Karpas-422 (cell line): Measurements from ENCODE around the gene TMEM35B. TPM values are rescaled to one million over a fixed set of nuclear protein-coding genes. Genes with fewer than 3 reads are reported as not detected.
A peak's percentile ranks its signal among the peaks of the same experiment; 100 is the strongest.
"Not testable (repeated sequence)": the region's sequence is repeated elsewhere in the genome, so short reads cannot be mapped to it uniquely, and the experiment has no call there.

ENCODE experiments used
- DNase-seq: peaks from one replicate; pipeline ENCODE4 v3.0.0-alpha.2; 2015
- H2AFZ ChIP-seq: fragments of 200-600 bp; sonication (generic); 2 replicates; pipeline ENCODE4 v1.6.1; 2014; ENCODE audit warnings: antibody characterized with exemption, low read length, mixed read lengths
- H3K27ac ChIP-seq: fragments of 200-600 bp; sonication (generic); 2 replicates; pipeline ENCODE4 v1.5.1; 2014; ENCODE audit warnings: mild to moderate bottlenecking, low read length, moderate library complexity
- H3K27me3 ChIP-seq: fragments of 200-600 bp; sonication (generic); 2 replicates; pipeline ENCODE4 v1.6.1; 2014; ENCODE audit warnings: low read length, mixed read lengths
- H3K36me3 ChIP-seq: fragments of 200-600 bp; sonication (generic); 2 replicates; pipeline ENCODE4 v1.6.1; 2014; ENCODE audit warnings: low read length, mixed read lengths; ENCODE audit not compliant: insufficient read depth
- H3K4me1 ChIP-seq: fragments of 200-600 bp; sonication (generic); 2 replicates; pipeline ENCODE4 v1.6.1; 2014; ENCODE audit warnings: mild to moderate bottlenecking, low read length, mixed read lengths
- H3K4me2 ChIP-seq: fragments of 200-600 bp; sonication (generic); 2 replicates; pipeline ENCODE4 v1.6.1; 2014; ENCODE audit warnings: low read length, low read depth, mild to moderate bottlenecking; ENCODE audit not compliant: poor library complexity, severe bottlenecking
- H3K4me3 ChIP-seq: fragments of 200-600 bp; sonication (generic); 2 replicates; pipeline ENCODE4 v1.5.1; 2014; ENCODE audit warnings: mild to moderate bottlenecking, antibody characterized with exemption, low read length, mixed read lengths
- H3K79me2 ChIP-seq: fragments of 200-600 bp; sonication (generic); 2 replicates; pipeline ENCODE4 v1.6.1; 2014; ENCODE audit warnings: mild to moderate bottlenecking, low read length, mixed read lengths
- H3K9ac ChIP-seq: fragments of 200-600 bp; sonication (generic); 2 replicates; pipeline ENCODE4 v1.6.0; 2014; ENCODE audit warnings: low read length
- H3K9me2 ChIP-seq: fragments of 200-600 bp; sonication (generic), shearing (Covaris generic); replicated peaks from 2 replicates; pipeline ENCODE4 v1.6.0; 2014; ENCODE audit warnings: mild to moderate bottlenecking, low read length, moderate library complexity; ENCODE audit not compliant: insufficient read depth
- H3K9me3 ChIP-seq: fragments of 300-700, 200-600 bp; sonication (generic); 2 replicates; pipeline ENCODE4 v1.6.1; 2014; ENCODE audit warnings: low read length, mixed read lengths
- H4K20me1 ChIP-seq: fragments of 200-600 bp; sonication (generic); 2 replicates; pipeline ENCODE4 v1.6.1; 2014; ENCODE audit warnings: mild to moderate bottlenecking, antibody characterized with exemption, low read length, low read depth; ENCODE audit not compliant: insufficient read depth
- small RNA-seq: library from RNA; depleted of rRNA; stranded (forward); fragments of <200 nt; gene quantifications from one replicate; pipeline ENCODE3, GENCODE V24; 2014
- total RNA-seq: library from RNA; depleted of rRNA; stranded (reverse); fragments of >200 nt; shearing (Covaris generic); gene quantifications from 2 replicates; pipeline ENCODE4 v1.2.3, GENCODE V29; 2014; ENCODE audit warnings: low replicate concordance; rRNA removed

TMEM35B gene
- total RNA-seq, 1 experiment from 2014 or later = 66.5 TPM

- H3K27ac ChIP-seq, H3K9me3 ChIP-seq, H2AFZ ChIP-seq, H3K4me3 ChIP-seq, H4K20me1 ChIP-seq, H3K9me2 ChIP-seq, H3K4me1 ChIP-seq, DNase-seq, H3K79me2 ChIP-seq, H3K27me3 ChIP-seq, H3K4me2 ChIP-seq, H3K9ac ChIP-seq, H3K36me3 ChIP-seq: not testable (repeated sequence)
Measured at GRCh38 chr1:34948739-34949138, 36.4 kb downstream of the TMEM35B start.

- not testable (repeated sequence) for H3K36me3 ChIP-seq, DNase-seq, H3K9ac ChIP-seq, H2AFZ ChIP-seq, H3K79me2 ChIP-seq, H4K20me1 ChIP-seq, H3K27me3 ChIP-seq, H3K9me2 ChIP-seq, H3K4me3 ChIP-seq, H3K9me3 ChIP-seq, H3K4me2 ChIP-seq, H3K27ac ChIP-seq
- H3K4me1 ChIP-seq = peaks cover 12% of the 10 kb centered on the region
Measured at GRCh38 chr1:34947641-34948314, 37.4 kb downstream of the TMEM35B start.

- Histone ChIP-seq H3K9me3 (no peaks in the 10 kb centered on the region), H3K27ac (no peak overlapping the region), H3K4me2 (no peak overlapping the region), H2AFZ (no peak overlapping the region), H3K9ac (no peak overlapping the region), H3K36me3 (no peaks in the 10 kb centered on the region), H4K20me1 (no peaks in the 10 kb centered on the region), H3K4me3 (no peak overlapping the region), H3K9me2 (no peaks in the 10 kb centered on the region), H3K79me2 (no peaks in the 10 kb centered on the region), H3K4me1 (peaks cover 23% of the 10 kb centered on the region), H3K27me3 (no peaks in the 10 kb centered on the region)
- no peak for DNase-seq
Measured at GRCh38 chr1:34946211-34946610, 38.9 kb downstream of the TMEM35B start.

GRCh38 chr1:34941798-34942197 is 43.3 kb downstream of the TMEM35B start:
- not testable (repeated sequence) for H4K20me1 ChIP-seq, DNase-seq, H3K4me3 ChIP-seq, H3K79me2 ChIP-seq, H2AFZ ChIP-seq, H3K9me2 ChIP-seq, H3K36me3 ChIP-seq, H3K9ac ChIP-seq, H3K27me3 ChIP-seq, H3K9me3 ChIP-seq
- Histone ChIP-seq H3K4me2 (peak overlapping the region; percentile 65), H3K27ac (peak overlapping the region; percentile 70; the same call in 1 of the 2 replicates), H3K4me1 (peaks cover 26% of the 10 kb centered on the region)

Small RNA genes within 50 kb of the gene (small RNA-seq; reads per million reads assigned to genes)
- not detected for gene TMEM35B

Other genes starting within 250 kb of the TMEM35B start
- not detected in 2 replicates for gene GJB5, start 230.3 kb downstream of the TMEM35B start, total RNA-seq
- not detected in 2 replicates for gene GJB4, start 225.6 kb downstream of the TMEM35B start, total RNA-seq
- gene GJB3, start 204.1 kb downstream of the TMEM35B start, total RNA-seq = not detected in 2 replicates
- not detected in 2 replicates for gene GJA4, start 192.3 kb downstream of the TMEM35B start, total RNA-seq
- 25.3 and 33.0 TPM in 2 replicates for gene SMIM12, start 125.6 kb downstream of the TMEM35B start, total RNA-seq
- gene DLGAP3, start 55.7 kb downstream of the TMEM35B start, total RNA-seq = 4.1 and 9.5 TPM in 2 replicates
- gene ZMYM6, start 46.6 kb upstream of the TMEM35B start, total RNA-seq = 18.9 and 43.5 TPM in 2 replicates
- gene ZMYM1, start 94.0 kb upstream of the TMEM35B start, total RNA-seq = 10.1 and 40.8 TPM in 2 replicates
- 172 and 196 TPM in 2 replicates for gene SFPQ, start 207.8 kb upstream of the TMEM35B start, total RNA-seq